ENCODE results near the gene CCDC120.

Gene CCDC120

DNA sequence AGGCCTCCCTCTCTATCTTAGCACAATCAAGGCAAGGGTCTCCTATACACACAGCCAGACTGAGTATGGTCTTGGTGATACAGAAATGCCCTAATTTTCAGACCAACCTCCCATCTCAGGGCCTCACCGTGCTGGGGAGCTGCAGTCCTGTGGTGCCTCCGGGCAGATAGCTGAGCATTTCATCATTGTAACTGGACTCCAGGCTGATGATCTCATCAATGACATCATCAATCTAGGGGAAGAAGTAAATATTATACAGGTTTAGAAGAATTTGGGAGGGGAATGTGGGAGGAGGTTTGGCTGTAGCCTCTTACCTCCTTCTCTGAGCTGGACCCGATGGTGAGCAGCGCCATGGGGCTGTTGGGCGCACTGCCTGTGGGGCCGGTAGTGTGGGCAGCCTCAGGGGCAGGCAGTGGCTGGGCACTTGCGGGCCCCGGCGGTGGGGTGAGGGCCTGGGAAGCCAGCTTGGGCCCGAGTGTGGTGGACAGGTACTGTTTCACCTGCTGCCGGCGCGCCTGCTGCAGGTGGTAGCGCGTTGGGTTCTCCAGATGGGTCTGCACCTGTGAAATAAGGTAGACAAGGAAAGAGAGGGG lies 20.8 kb upstream of the CCDC120 start:
- DNase-seq = no peak
- Histone ChIP-seq H3K4me3 (no peak overlapping the region), H3K36me3 (peaks cover 46 to 55% (median 47%) of the 10 kb centered on the region in 3 donors), H3K9me3 (no peaks in the 10 kb centered on the region), H3K4me1 (peaks cover 0 to 30% (median 10%) of the 10 kb centered on the region in 4 donors), H3K27ac (no peak overlapping the region), H3K27me3 (no peaks in the 10 kb centered on the region)
- intact Hi-C loops (cut with DNase I; ENCODE audit: low total_unique reads) = no loop called here
- TF ChIP-seq, protein P1, sequence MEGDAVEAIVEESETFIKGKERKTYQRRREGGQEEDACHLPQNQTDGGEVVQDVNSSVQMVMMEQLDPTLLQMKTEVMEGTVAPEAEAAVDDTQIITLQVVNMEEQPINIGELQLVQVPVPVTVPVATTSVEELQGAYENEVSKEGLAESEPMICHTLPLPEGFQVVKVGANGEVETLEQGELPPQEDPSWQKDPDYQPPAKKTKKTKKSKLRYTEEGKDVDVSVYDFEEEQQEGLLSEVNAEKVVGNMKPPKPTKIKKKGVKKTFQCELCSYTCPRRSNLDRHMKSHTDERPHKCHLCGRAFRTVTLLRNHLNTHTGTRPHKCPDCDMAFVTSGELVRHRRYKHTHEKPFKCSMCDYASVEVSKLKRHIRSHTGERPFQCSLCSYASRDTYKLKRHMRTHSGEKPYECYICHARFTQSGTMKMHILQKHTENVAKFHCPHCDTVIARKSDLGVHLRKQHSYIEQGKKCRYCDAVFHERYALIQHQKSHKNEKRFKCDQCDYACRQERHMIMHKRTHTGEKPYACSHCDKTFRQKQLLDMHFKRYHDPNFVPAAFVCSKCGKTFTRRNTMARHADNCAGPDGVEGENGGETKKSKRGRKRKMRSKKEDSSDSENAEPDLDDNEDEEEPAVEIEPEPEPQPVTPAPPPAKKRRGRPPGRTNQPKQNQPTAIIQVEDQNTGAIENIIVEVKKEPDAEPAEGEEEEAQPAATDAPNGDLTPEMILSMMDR (IDR thresholded peaks at IDR 0.05) = no peak

GRCh38 chrX:49039598-49040375 lies 19.0 kb upstream of the CCDC120 start:
- Histone ChIP-seq H3K36me3 (peaks cover 28 to 37% (median 35%) of the 10 kb centered on the region in 3 donors), H3K27ac (peak overlapping the region; percentile 88 to 96), H3K9me3 (peaks cover 0 to 4% (median 0%) of the 10 kb centered on the region in 3 donors), H3K27me3 (no peaks in the 10 kb centered on the region), H3K4me1 (peaks cover 0 to 27% (median 10%) of the 10 kb centered on the region in 4 donors), H3K4me3 (peak overlapping the region; percentile 65 to 88)
- TF ChIP-seq, protein P1 (IDR thresholded peaks at IDR 0.05) = no peak
- intact Hi-C loops (cut with DNase I; ENCODE audit: low total_unique reads) = no loop called here
- peak; percentile 74 to 89 for DNase-seq

GRCh38 chrX:49040376-49040955 lies 18.3 kb upstream of the CCDC120 start:
- Histone ChIP-seq H3K27ac (peak overlapping the region; percentile 88 to 96), H3K27me3 (no peaks in the 10 kb centered on the region), H3K4me3 (peak overlapping the region; percentile 65 to 88), H3K9me3 (peaks cover 0 to 8% (median 0%) of the 10 kb centered on the region in 3 donors), H3K36me3 (peaks cover 28 to 37% (median 35%) of the 10 kb centered on the region in 3 donors), H3K4me1 (peaks cover 0 to 27% (median 10%) of the 10 kb centered on the region in 4 donors)
- DNase-seq = no peak
- intact Hi-C loops (cut with DNase I; ENCODE audit: low total_unique reads) = no loop called here
- TF ChIP-seq, protein P1 (IDR thresholded peaks at IDR 0.05) = no peak

DNA sequence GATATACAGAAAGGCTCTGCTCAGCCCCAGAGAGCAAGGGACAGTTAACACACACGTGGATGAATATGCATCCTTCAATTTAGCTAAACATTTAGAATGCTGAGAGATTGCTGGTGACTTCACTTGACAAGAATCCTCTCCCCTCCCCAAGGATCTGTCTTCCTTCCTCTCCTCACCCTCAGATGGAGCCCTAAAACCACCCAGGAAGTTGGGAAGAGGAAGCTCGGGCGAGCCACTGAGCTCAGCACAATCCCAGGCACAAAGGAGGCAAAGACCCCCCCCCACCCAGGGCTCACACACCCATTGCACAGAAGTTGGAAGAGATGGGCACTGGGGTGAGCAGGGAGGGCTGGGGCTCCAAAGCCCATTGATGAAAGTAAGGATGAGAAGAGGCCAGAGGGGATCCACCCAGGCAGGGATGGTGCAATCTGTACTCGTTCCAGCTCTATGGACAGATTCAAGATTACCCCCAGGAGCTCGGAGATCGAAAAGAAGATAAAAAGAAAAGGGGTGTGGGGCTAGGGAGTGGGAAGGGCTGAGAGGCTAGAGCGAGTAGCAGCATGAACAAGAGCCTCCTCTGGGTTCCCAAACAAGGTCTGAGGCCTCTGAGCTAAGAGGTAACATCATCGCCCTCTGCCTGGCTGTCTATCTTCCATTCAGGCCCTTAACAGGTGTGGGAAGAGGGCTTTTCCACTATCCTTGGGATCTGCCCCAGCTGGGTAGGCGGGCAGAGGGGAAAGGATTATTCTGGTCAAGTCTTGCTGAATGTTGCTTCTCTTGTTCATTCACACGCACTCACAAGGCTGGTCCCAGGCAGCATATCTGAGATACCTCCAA lies 16.8 kb upstream of the CCDC120 start:
- intact Hi-C loops (cut with DNase I; ENCODE audit: low total_unique reads) = no loop called here

More for the DNA sequence above, 16.8 kb upstream of the CCDC120 start:
- H3K27ac ChIP-seq = peak overlapping the region; percentile 88 to 96
- H3K9me3 ChIP-seq = peaks cover 0 to 10% (median 0%) of the 10 kb centered on the region in 3 donors
- DNase-seq = peak in 1 of 2 donors; percentile 34
- peak overlapping the region; percentile 65 to 88 for H3K4me3 ChIP-seq
- H3K4me1 ChIP-seq = peaks cover 0 to 27% (median 10%) of the 10 kb centered on the region in 4 donors
- H3K36me3 ChIP-seq = peaks cover 23 to 27% (median 24%) of the 10 kb centered on the region in 3 donors
- TF ChIP-seq, protein P1 (IDR thresholded peaks at IDR 0.05) = no peak
- no peaks in the 10 kb centered on the region for H3K27me3 ChIP-seq
